GM12874 (cell line): ENCODE results near the gene ELAVL1.

Experiments used
- TF ChIP-seq, protein P1 (sequence below): IDR thresholded peaks from 2 replicates; pipeline ENCODE4 v1.5.1; 2011; ENCODE audit warnings: low read depth, mild to moderate bottlenecking, control low read depth, low read length, moderate library complexity; ENCODE audit not compliant: insufficient read depth

Gene ELAVL1

DNA sequence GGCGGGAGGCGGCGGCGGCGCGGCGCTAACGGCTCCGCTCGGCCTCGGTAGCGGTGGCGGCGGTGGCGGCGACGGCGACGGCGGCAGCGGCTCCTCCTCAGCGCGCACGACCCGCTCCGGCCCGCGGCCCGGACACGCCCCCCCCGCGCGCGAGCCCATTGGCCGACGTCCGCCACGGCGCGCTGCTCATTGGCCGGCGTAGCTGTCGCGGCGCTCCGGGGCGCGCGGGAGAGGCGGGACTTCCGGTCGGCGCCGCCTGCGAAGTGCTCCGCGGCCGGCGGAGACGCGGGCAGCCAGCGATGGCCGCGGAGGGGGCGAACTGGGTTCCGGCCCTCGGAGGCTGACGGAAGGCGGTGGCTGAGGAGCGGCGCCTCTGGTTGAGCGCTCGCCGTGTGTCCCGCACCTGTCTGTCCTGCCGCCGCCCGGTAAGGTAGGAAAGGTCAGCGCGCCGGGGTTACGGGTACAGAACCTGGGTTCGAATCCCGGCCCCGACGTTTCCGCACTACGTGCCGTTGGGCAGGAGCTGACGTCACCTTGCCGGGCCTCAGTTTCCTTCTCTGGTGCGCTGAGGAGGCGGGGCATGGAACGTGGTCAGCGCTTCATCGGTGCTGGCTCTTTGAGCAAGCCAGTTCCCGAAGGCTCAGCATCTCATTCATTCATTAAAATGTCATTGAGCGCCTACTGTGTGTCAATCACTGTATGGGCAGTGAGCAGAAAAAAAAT is at the start of gene ELAVL1:
Gene ELAVL1, minus strand, starts transcription at position 108 of the 723 bp plus-strand sequence. CDS start 13,826 bp downstream, outside the sequence.
- TF ChIP-seq, protein P1, sequence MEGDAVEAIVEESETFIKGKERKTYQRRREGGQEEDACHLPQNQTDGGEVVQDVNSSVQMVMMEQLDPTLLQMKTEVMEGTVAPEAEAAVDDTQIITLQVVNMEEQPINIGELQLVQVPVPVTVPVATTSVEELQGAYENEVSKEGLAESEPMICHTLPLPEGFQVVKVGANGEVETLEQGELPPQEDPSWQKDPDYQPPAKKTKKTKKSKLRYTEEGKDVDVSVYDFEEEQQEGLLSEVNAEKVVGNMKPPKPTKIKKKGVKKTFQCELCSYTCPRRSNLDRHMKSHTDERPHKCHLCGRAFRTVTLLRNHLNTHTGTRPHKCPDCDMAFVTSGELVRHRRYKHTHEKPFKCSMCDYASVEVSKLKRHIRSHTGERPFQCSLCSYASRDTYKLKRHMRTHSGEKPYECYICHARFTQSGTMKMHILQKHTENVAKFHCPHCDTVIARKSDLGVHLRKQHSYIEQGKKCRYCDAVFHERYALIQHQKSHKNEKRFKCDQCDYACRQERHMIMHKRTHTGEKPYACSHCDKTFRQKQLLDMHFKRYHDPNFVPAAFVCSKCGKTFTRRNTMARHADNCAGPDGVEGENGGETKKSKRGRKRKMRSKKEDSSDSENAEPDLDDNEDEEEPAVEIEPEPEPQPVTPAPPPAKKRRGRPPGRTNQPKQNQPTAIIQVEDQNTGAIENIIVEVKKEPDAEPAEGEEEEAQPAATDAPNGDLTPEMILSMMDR = no peak

DNA sequence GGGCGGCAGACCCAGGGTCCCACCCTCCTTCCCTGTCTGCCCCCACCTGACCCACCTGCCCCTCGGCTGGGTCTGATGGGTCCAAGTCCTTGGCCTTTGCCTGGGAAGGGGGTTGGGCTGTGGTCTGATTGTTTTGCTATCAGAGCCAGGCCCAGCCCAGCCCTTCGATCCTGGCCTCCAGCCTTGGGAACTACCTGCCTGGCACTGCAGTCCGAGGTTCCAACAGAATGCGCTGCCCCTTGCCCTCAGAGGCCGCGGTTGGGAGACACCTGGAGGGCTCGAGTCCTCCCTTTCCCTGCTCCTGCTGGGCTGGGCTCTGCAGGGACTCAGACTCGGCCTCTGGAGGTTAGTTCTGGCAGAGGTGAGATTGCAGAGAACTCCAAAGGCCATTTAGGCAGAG is 48.7 kb upstream of the ELAVL1 start:
- TF ChIP-seq, protein P1 = no peak

DNA sequence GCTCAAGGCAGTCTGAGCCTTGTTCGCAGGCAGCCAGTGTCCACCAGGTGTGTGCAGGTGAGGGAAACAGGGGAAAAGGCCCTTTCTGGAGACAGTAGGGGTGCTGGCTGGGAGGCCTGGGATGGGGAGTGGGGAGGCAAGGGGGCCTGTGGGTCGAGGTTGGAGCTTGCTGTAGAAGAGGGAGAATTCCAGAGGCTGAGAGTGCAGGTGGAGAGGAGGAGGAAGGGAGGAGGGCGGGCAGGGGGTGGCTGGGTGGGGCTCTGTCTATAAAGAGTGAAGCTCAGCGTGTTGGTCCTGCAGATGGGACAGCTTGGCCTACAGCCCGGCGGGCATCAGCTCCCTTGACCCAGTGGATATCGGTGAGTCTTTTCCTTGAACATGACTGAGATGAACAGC is 47.0 kb upstream of the ELAVL1 start, which contains the start of gene CCL25:
Gene CCL25, plus strand, starts transcription at position 297 of the 396 bp plus-strand sequence. CDS start 290 bp downstream, outside the sequence.
- TF ChIP-seq, protein P1 = no peak

DNA sequence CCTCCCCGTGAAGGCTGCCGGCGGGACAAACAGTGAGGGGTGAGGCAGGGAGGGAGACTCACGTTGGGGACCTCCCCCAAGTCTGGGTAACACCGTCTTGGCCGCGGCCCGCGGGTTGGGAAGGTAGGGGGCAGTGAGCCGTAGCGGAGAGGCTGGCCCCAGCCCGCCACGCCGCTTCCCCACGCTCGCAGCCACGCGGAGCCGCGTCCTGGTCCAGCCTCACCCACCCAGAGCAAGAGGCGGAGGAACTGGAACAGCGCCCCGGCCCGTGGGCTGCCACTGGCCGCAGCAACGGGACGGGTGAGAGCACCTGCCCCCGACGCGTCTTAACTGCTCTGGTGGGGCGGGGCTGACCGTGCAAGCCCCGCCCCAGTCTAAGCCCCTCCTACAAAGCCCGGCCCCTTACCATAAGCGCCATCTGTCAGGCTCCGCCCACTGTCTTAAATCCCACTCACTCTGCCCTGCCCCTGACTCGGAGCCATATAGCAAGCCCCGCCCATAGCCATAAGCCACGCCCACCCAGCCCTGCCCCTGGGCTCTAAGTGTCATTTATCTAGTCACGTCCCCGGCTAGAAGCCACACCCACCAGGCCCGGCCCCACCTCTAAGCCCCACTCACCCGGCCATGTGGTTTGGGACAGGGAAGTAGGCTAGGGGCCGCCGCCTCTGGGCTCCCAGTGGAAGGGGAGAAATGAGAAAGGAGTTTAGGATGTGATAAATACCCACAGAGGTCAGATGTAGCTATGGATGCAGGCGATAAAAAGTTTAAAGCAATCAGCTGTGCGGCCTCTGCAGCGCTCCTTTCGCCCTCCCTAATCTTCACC is 45.0 kb upstream of the ELAVL1 start:
- TF ChIP-seq, protein P1 = no peak

DNA sequence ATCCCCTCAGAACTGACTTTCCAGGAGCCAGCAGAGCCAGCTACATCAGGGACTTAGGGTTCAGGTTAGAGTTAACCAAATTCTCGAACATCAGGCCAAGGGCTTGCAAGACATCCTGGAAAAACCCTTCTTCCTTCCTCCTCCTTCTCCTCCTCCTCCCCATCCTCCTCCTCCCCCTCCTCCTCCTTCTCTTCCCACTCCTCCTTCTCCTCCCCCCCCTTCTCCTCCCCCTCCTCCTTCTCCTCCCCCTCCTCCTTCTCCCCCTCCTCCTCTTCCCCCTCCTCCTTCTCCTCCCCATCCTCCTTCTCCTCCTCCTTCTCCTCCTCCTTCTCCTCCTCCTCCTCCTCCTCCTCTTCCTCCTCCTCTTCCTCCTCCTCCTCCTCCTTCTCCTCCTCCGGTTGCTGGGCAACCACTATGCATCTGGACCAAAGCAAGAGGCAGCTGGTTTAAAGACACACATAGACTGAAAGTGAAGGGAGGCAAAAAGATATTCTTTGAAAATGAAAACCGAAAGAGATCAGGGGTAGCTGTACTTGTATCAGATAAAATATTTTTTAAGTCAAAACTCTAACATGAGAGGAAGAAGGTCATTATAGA is 41.2 kb upstream of the ELAVL1 start:
- TF ChIP-seq, protein P1 = no peak

DNA sequence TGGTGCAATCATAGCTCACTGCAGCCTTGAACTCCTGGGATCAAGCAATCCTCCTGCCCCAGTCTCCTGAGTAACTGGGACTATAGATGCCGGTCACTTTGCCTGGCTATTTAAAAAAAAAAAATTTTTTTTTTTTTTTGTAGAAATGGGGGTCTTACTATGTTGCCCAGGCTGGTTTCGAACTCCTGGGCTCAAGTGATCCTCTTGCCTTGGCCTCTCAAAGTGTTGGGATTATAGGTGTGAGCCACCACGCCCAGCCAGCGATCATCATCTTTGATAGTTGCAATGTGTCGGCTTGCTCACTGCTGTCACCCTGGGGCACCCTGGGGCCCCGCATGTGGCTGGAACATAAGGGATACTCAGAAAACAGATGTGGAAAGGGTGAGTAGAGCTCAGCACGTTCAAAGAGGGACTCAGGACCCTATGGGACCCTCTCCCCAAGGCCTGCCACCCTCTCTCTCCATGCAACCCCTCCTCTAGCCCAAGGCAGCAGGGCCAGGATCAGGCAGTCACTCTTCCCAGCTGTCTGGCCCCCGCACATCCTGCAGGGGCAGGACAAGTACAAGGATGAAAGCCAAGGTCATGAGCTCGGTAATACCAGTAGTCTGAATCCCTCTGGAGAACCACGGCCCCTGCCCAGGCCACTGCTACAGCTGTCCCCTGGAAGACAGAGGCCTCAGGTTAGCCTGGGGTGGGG is 40.6 kb upstream of the ELAVL1 start:
- TF ChIP-seq, protein P1 = no peak
